ENCODE measurements around the gene STH. TPM values are rescaled to one million over a fixed set of nuclear protein-coding genes. Genes with fewer than 3 reads are reported as not detected.

Gene STH
- total and polyA plus RNA-seq, 7 donors = not detected

GRCh38 chr17:45983614-45984310, 15.3 kb upstream of the STH start:
- Histone ChIP-seq H3K4me3 (no peak overlapping the region), H3K9me3 (no peaks in the 10 kb centered on the region), H3K27ac (no peak overlapping the region), H3K27me3 (no peaks in the 10 kb centered on the region), H3K36me3 (peaks cover 0 to 6% (median 0%) of the 10 kb centered on the region in 4 donors), H3K4me1 (no peaks in the 10 kb centered on the region)
- intact Hi-C loops (cut with DNase I) = no loop called here
- WGBS, 2 donors = 76 to 78% methylated on average over 31 of the region's 31 CpGs
- no peak for DNase-seq
- no peak for TF ChIP-seq EP300 (IDR thresholded peaks at IDR 0.05)

DNA sequence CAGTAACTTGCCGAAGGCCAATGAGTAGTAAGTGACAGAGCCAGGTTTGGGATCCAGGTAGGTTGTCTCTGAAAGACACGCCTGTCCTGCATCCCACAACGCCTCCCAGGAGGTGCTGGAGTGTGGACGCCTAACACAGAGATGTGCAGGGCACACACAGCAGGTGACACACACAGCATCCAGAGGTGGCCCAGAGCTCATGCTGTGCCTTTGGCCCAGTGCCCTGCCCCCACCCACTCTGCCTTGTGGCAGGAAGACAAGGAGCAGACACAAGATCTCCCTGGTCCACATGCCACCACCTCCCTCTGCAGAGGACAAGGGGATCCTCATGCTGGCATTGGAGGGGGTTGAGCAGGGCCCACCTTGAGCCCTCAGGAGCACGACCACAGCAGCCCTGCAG, 14.7 kb upstream of the STH start:
- DNase-seq = no peak
- no peak for TF ChIP-seq CTCF (IDR thresholded peaks at IDR 0.05)
- TF ChIP-seq POLR2AphosphoS5 (IDR thresholded peaks at IDR 0.05) = no peak
- TF ChIP-seq POLR2A (IDR thresholded peaks at IDR 0.05) = no peak
- no peak for TF ChIP-seq EP300 (IDR thresholded peaks at IDR 0.05)
- Histone ChIP-seq H3K27ac (no peak overlapping the region), H3K4me1 (no peaks in the 10 kb centered on the region), H3K36me3 (peaks cover 0 to 6% (median 0%) of the 10 kb centered on the region in 4 donors), H3K4me3 (no peak overlapping the region), H3K27me3 (no peaks in the 10 kb centered on the region), H3K9me3 (no peaks in the 10 kb centered on the region)
- WGBS, 2 donors = 85 to 89% methylated on average over 5 of the region's 5 CpGs
- intact Hi-C loops (cut with DNase I) = no loop called here

DNA sequence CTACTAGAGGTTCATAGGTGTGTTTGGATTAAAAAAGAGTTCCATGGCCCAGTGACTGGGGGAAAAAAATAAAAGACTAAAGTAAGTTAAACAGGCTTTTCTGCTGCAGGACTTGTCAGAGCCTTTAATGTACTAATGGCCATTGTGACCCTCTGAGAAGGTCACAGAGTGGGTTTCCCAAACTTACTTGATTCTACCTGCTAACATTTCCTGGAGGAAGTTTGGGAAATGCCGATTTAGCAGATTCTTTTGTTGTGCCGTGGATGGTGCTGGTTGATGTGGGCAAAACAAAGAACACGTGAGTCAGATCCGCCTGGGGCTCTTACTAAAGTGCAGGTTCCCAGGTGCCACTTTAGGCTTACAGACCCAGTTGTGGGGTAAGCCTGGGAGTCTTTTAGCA, 13.6 kb upstream of the STH start:
- intact Hi-C loops (cut with DNase I) = no loop called here
- Histone ChIP-seq H3K4me1 (no peaks in the 10 kb centered on the region), H3K4me3 (no peak overlapping the region), H3K9me3 (no peaks in the 10 kb centered on the region), H3K27ac (no peak overlapping the region), H3K27me3 (no peaks in the 10 kb centered on the region), H3K36me3 (peaks cover 0 to 6% (median 0%) of the 10 kb centered on the region in 4 donors)
- 83 to 89% methylated on average over 4 of the region's 4 CpGs for WGBS, 2 donors
- DNase-seq = no peak
- TF ChIP-seq CTCF (IDR thresholded peaks at IDR 0.05) = no peak
- TF ChIP-seq POLR2AphosphoS5 (IDR thresholded peaks at IDR 0.05) = no peak

DNA sequence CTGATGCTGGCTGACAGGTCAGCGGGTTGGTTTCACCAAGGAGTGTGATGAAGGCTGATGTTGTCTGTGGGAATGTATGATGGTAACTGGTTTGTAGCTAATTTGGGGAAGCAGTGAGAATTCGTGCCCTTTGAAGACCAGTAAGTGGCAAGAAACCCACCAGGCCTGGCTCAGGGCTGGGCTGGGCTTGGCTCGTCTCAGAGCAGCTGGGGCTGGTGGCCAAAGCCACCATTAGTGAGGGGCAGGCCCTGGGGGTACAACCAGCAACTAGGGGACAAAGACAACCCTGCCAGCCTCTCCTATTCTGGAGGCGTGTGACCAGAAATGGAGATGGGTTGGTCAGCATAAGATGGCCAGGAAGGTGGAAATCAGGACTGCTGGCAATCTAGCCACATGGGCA, 13.0 kb upstream of the STH start:
- no peak overlapping the region for H3K4me3 ChIP-seq
- no peak for DNase-seq
- no peak overlapping the region for H3K27ac ChIP-seq
- H3K27me3 ChIP-seq = no peaks in the 10 kb centered on the region
- H3K36me3 ChIP-seq = peaks cover 0 to 6% (median 0%) of the 10 kb centered on the region in 4 donors
- 88 to 90% methylated on average over 4 of the region's 4 CpGs for WGBS, 2 donors
- H3K9me3 ChIP-seq = no peaks in the 10 kb centered on the region
- no peaks in the 10 kb centered on the region for H3K4me1 ChIP-seq
- intact Hi-C loops (cut with DNase I) = no loop called here
- TF ChIP-seq POLR2AphosphoS5 (IDR thresholded peaks at IDR 0.05) (no peak), POLR2A (IDR thresholded peaks at IDR 0.05) (no peak), CTCF (IDR thresholded peaks at IDR 0.05) (no peak), EP300 (IDR thresholded peaks at IDR 0.05) (no peak)

DNA sequence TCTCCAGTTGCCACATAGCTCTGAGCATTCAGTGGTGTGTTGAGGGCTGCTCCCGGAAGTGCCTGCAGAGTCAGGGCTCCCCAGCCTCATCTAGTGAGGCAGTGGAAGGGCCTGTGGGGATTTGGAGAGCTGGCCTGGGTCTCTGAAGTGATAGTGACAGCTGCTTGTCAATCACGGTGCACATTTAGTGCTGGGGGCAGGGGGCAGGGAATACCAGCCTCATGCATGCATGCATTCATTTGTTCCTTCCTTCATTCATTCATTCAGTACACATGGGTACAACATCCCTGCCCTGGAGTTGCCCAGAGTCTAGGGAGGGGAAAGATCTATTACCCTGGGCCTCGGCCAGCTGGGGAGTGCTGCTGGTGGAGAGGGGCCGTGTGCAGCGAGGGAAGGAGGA, 11.3 kb upstream of the STH start:
- TF ChIP-seq CTCF (IDR thresholded peaks at IDR 0.05) (no peak), POLR2AphosphoS5 (IDR thresholded peaks at IDR 0.05) (no peak), EP300 (IDR thresholded peaks at IDR 0.05) (no peak), POLR2A (IDR thresholded peaks at IDR 0.05) (no peak)
- WGBS, 2 donors = 73 to 86% methylated on average over 5 of the region's 5 CpGs
- no peaks in the 10 kb centered on the region for H3K27me3 ChIP-seq
- DNase-seq = no peak
- intact Hi-C loops (cut with DNase I) = no loop called here
- H3K36me3 ChIP-seq = peaks cover 0 to 10% (median 0%) of the 10 kb centered on the region in 4 donors
- H3K27ac ChIP-seq = no peak overlapping the region
- H3K4me1 ChIP-seq = no peaks in the 10 kb centered on the region
- no peak overlapping the region for H3K4me3 ChIP-seq
- H3K9me3 ChIP-seq = no peaks in the 10 kb centered on the region

Data from sigmoid colon (tissue), 7 donors.